ENCODE data around the gene VSTM2A. TPM values are rescaled to one million over a fixed set of nuclear protein-coding genes. Genes with fewer than 3 reads are reported as not detected.
"Not testable (repeated sequence)": the region's sequence is repeated elsewhere in the genome, so short reads cannot be mapped to it uniquely, and the experiment has no call there.

VSTM2A gene
- total RNA-seq (not detected), total RNA-seq (0 to 0.17 (median 0) reads per million in 29 experiments)
- 0.06 TPM for total RNA-seq (2013)

GRCh38 chr7:54541669-54542625 is at the start of gene VSTM2A:
Gene VSTM2A (plus strand): TSS chr7:54542375. CDS start chr7:54542731, 356 bp downstream.
- Mint-ChIP-seq H3K4me3 (no peak within 1 kb of the TSS), H3K27ac (no peak within 1 kb of the TSS), H3K27me3 (peaks cover 38 to 39% of the 10 kb centered on the region in 2 donors), H3K36me3 (peaks cover 3% of the 10 kb centered on the region), H3K4me1 (no peaks in the 10 kb centered on the region), H3K9me3 (peaks cover 3 to 13% (median 6%) of the 10 kb centered on the region in 3 donors)
- POLR2A ChIA-PET, result no interaction called here
- CTCF ChIA-PET, result no interaction called here
- Histone ChIP-seq H3K27ac (ENCODE audit: low read length) (no peak within 1 kb of the TSS), H3K4me1 (ENCODE audit: control insufficient read depth in 1 of 2, extremely low read depth in 1 of 2, insufficient read depth in 2 of 2, low read length in 2 of 2) (no peaks in the 10 kb centered on the region), H3K27me3 (replicated peaks in 1 of 2; ENCODE audit: control insufficient read depth in 2 of 2, extremely low read depth in 1 of 2, insufficient read depth in 2 of 2, low read length in 1 of 2) (peaks cover 17 to 34% of the 10 kb centered on the region in 2 experiments), H3K9me3 (no peaks in the 10 kb centered on the region), H3K36me3 (ENCODE audit: control insufficient read depth in 2 of 2, extremely low read depth in 1 of 2, insufficient read depth in 1 of 2, low read length in 1 of 2) (no peaks in the 10 kb centered on the region), H3K4me3 (ENCODE audit: control insufficient read depth in 1 of 2, extremely low read depth in 1 of 2, low read length in 1 of 2) (no peak within 1 kb of the TSS)
- 11% methylated on average over 50 of the region's 64 CpGs for WGBS (ENCODE audit: insufficient coverage)
- DNase-seq, result no peak
- no peak for ATAC-seq (replicated peaks in 1 of 4)

- not testable (repeated sequence) for H3K4me3 ChIP-seq (ENCODE audit: control insufficient read depth in 1 of 2, extremely low read depth in 1 of 2, low read length in 1 of 2)
These were observed 37.6 kb upstream of the VSTM2A start for GRCh38 chr7:54504531-54504930.

GRCh38 chr7:54529568-54529967 is 12.6 kb upstream of the VSTM2A start:
- Histone ChIP-seq H3K4me3 (ENCODE audit: control insufficient read depth in 1 of 2, extremely low read depth in 1 of 2, low read length in 1 of 2) (no peak overlapping the region), H3K9me3 (no peaks in the 10 kb centered on the region), H3K27me3 (replicated peaks in 1 of 2; ENCODE audit: control insufficient read depth in 2 of 2, extremely low read depth in 1 of 2, insufficient read depth in 2 of 2, low read length in 1 of 2) (no peaks in the 10 kb centered on the region), H3K36me3 (ENCODE audit: control insufficient read depth in 2 of 2, extremely low read depth in 1 of 2, insufficient read depth in 1 of 2, low read length in 1 of 2) (no peaks in the 10 kb centered on the region), H3K27ac (ENCODE audit: low read length) (no peak overlapping the region), H3K4me1 (ENCODE audit: control insufficient read depth in 1 of 2, extremely low read depth in 1 of 2, insufficient read depth in 2 of 2, low read length in 2 of 2) (no peaks in the 10 kb centered on the region)
- no CpG with 5 or more reads among the region's 1 CpG for WGBS (ENCODE audit: insufficient coverage)
- Mint-ChIP-seq H3K27ac (no peak overlapping the region), H3K4me3 (no peak overlapping the region), H3K36me3 (no peaks in the 10 kb centered on the region), H3K9me3 (peaks cover 20 to 22% (median 20%) of the 10 kb centered on the region in 3 donors), H3K4me1 (no peaks in the 10 kb centered on the region), H3K27me3 (no peaks in the 10 kb centered on the region)
- CTCF ChIA-PET, result no interaction called here
- POLR2A ChIA-PET, result interaction anchor here in 1 of 2 donors (0.7 kb wide), 1 partner anchor 1578 kb away, joined by 4 read pairs; no protein-coding TSS in a partner anchor
- ATAC-seq (replicated peaks in 1 of 4) (no peak), DNase-seq (no peak)

More at GRCh38 chr7:54504531-54504930, 37.6 kb upstream of the VSTM2A start:
- H3K36me3 ChIP-seq (ENCODE audit: control insufficient read depth in 2 of 2, extremely low read depth in 1 of 2, insufficient read depth in 1 of 2, low read length in 1 of 2); H3K27ac Mint-ChIP-seq; H3K27me3 ChIP-seq (replicated peaks in 1 of 2; ENCODE audit: control insufficient read depth in 2 of 2, extremely low read depth in 1 of 2, insufficient read depth in 2 of 2, low read length in 1 of 2); H3K9me3 ChIP-seq; ATAC-seq (replicated peaks in 1 of 4); H3K4me1 ChIP-seq (ENCODE audit: control insufficient read depth in 1 of 2, extremely low read depth in 1 of 2, insufficient read depth in 2 of 2, low read length in 2 of 2); H3K27me3 Mint-ChIP-seq; H3K4me1 Mint-ChIP-seq; H3K36me3 Mint-ChIP-seq; POLR2A ChIA-PET; CTCF ChIA-PET; H3K4me3 Mint-ChIP-seq; H3K27ac ChIP-seq (ENCODE audit: low read length); DNase-seq: not testable (repeated sequence)
- H3K9me3 Mint-ChIP-seq, result peaks cover 19 to 21% (median 20%) of the 10 kb centered on the region in 3 donors
- WGBS (ENCODE audit: insufficient coverage), result 57% methylated on average over 2 of the region's 12 CpGs

DNA sequence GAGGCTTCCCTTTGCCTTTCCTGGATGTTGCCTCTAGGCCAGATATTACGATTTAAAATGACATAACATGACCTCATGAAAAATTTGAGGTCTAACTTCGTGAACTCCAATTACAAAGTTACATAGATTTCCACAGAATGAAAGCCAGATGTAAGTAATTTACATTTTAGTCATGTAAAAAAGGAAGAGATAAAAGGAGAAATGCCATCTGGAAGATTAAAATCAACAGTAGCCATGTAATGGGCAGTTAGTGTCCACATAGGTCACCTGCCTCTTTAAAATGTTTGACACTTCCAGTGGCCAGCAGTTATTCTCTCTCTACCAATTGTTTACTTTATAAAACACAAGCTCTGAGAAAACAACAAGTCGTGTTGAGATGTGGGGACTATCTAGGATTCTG is 4.1 kb upstream of the VSTM2A start:
- Histone ChIP-seq H3K4me3 (ENCODE audit: control insufficient read depth in 1 of 2, extremely low read depth in 1 of 2, low read length in 1 of 2) (no peak overlapping the region), H3K4me1 (ENCODE audit: control insufficient read depth in 1 of 2, extremely low read depth in 1 of 2, insufficient read depth in 2 of 2, low read length in 2 of 2) (no peaks in the 10 kb centered on the region), H3K27me3 (replicated peaks in 1 of 2; ENCODE audit: control insufficient read depth in 2 of 2, extremely low read depth in 1 of 2, insufficient read depth in 2 of 2, low read length in 1 of 2) (peaks cover 10 to 11% of the 10 kb centered on the region in 2 experiments), H3K27ac (ENCODE audit: low read length) (no peak overlapping the region), H3K36me3 (ENCODE audit: control insufficient read depth in 2 of 2, extremely low read depth in 1 of 2, insufficient read depth in 1 of 2, low read length in 1 of 2) (no peaks in the 10 kb centered on the region), H3K9me3 (no peaks in the 10 kb centered on the region)
- Mint-ChIP-seq H3K9me3 (peaks cover 9 to 13% (median 12%) of the 10 kb centered on the region in 3 donors), H3K27ac (no peak overlapping the region), H3K4me3 (no peak overlapping the region), H3K4me1 (no peaks in the 10 kb centered on the region), H3K27me3 (peaks cover 14 to 18% of the 10 kb centered on the region in 2 donors), H3K36me3 (no peaks in the 10 kb centered on the region)
- no CpG with 5 or more reads among the region's 3 CpGs for WGBS (ENCODE audit: insufficient coverage)
- POLR2A ChIA-PET, result no interaction called here
- DNase-seq (no peak), ATAC-seq (replicated peaks in 1 of 4) (no peak)
- CTCF ChIA-PET, result no interaction called here

- ChIA-PET CTCF (no interaction called here), POLR2A (no interaction called here)
- H3K9me3 Mint-ChIP-seq, result peaks cover 3 to 12% (median 6%) of the 10 kb centered on the region in 3 donors
- H3K27me3 ChIP-seq (replicated peaks in 1 of 2; ENCODE audit: control insufficient read depth in 2 of 2, extremely low read depth in 1 of 2, insufficient read depth in 2 of 2, low read length in 1 of 2), result peaks cover 17 to 35% of the 10 kb centered on the region in 2 experiments
- peaks cover 41% of the 10 kb centered on the region in 2 donors for H3K27me3 Mint-ChIP-seq
- DNase-seq (no peak), ATAC-seq (replicated peaks in 1 of 4) (no peak)
- no peaks in the 10 kb centered on the region for H3K9me3 ChIP-seq
- no peak overlapping the region for H3K27ac ChIP-seq (ENCODE audit: low read length)
- no peaks in the 10 kb centered on the region for H3K4me1 ChIP-seq (ENCODE audit: control insufficient read depth in 1 of 2, extremely low read depth in 1 of 2, insufficient read depth in 2 of 2, low read length in 2 of 2)
- no peak overlapping the region for H3K4me3 ChIP-seq (ENCODE audit: control insufficient read depth in 1 of 2, extremely low read depth in 1 of 2, low read length in 1 of 2)
- WGBS (ENCODE audit: insufficient coverage), result 4% methylated on average over 3 of the region's 7 CpGs
- no peak overlapping the region for H3K27ac Mint-ChIP-seq
- no peak overlapping the region for H3K4me3 Mint-ChIP-seq
- H3K36me3 ChIP-seq (ENCODE audit: control insufficient read depth in 2 of 2, extremely low read depth in 1 of 2, insufficient read depth in 1 of 2, low read length in 1 of 2), result no peaks in the 10 kb centered on the region
- peaks cover 3% of the 10 kb centered on the region for H3K36me3 Mint-ChIP-seq
- H3K4me1 Mint-ChIP-seq, result no peaks in the 10 kb centered on the region
These were observed 895 bp downstream of the VSTM2A start for GRCh38 chr7:54543051-54543488.

GRCh38 chr7:54544149-54544526 is 2.0 kb downstream of the VSTM2A start:
- Histone ChIP-seq H3K36me3 (ENCODE audit: control insufficient read depth in 2 of 2, extremely low read depth in 1 of 2, insufficient read depth in 1 of 2, low read length in 1 of 2) (no peaks in the 10 kb centered on the region), H3K27ac (ENCODE audit: low read length) (no peak overlapping the region), H3K4me3 (ENCODE audit: control insufficient read depth in 1 of 2, extremely low read depth in 1 of 2, low read length in 1 of 2) (no peak overlapping the region), H3K4me1 (ENCODE audit: control insufficient read depth in 1 of 2, extremely low read depth in 1 of 2, insufficient read depth in 2 of 2, low read length in 2 of 2) (no peaks in the 10 kb centered on the region), H3K9me3 (no peaks in the 10 kb centered on the region), H3K27me3 (replicated peaks in 1 of 2; ENCODE audit: control insufficient read depth in 2 of 2, extremely low read depth in 1 of 2, insufficient read depth in 2 of 2, low read length in 1 of 2) (peaks cover 17 to 35% of the 10 kb centered on the region in 2 experiments)
- Mint-ChIP-seq H3K9me3 (peaks cover 3 to 12% (median 6%) of the 10 kb centered on the region in 3 donors), H3K4me1 (no peaks in the 10 kb centered on the region), H3K27ac (no peak overlapping the region), H3K27me3 (peaks cover 42% of the 10 kb centered on the region in 2 donors), H3K4me3 (no peak overlapping the region), H3K36me3 (peaks cover 3% of the 10 kb centered on the region)
- ChIA-PET POLR2A (no interaction called here), CTCF (no interaction called here)
- 0% methylated on average over 2 of the region's 3 CpGs for WGBS (ENCODE audit: insufficient coverage)
- DNase-seq (no peak), ATAC-seq (replicated peaks in 1 of 4) (no peak)

Measured in T-cell (primary cell).